Ecto neural progenitor cell (in vitro differentiated cells): ENCODE measurements around the gene SPIRE2.

Experiments
- DNase-seq: peaks from one replicate; pipeline ENCODE4 v3.0.0-alpha.2; 2018; ENCODE audit warnings: low spot score

The SPIRE2 gene

GRCh38 chr16:89915303-89916232 lies 87.3 kb downstream of the SPIRE2 start:
- DNase-seq = no peak

- DNase-seq = peak; percentile 77
Observed at GRCh38 chr16:89917773-89918452, 89.6 kb downstream of the SPIRE2 start.

GRCh38 chr16:89918453-89919347 lies 90.4 kb downstream of the SPIRE2 start, which contains the start of gene MC1R:
TSS of gene MC1R (plus strand) at chr16:89918862. CDS start at chr16:89919259, 397 bp downstream.
- DNase-seq = peak; percentile 71

DNA sequence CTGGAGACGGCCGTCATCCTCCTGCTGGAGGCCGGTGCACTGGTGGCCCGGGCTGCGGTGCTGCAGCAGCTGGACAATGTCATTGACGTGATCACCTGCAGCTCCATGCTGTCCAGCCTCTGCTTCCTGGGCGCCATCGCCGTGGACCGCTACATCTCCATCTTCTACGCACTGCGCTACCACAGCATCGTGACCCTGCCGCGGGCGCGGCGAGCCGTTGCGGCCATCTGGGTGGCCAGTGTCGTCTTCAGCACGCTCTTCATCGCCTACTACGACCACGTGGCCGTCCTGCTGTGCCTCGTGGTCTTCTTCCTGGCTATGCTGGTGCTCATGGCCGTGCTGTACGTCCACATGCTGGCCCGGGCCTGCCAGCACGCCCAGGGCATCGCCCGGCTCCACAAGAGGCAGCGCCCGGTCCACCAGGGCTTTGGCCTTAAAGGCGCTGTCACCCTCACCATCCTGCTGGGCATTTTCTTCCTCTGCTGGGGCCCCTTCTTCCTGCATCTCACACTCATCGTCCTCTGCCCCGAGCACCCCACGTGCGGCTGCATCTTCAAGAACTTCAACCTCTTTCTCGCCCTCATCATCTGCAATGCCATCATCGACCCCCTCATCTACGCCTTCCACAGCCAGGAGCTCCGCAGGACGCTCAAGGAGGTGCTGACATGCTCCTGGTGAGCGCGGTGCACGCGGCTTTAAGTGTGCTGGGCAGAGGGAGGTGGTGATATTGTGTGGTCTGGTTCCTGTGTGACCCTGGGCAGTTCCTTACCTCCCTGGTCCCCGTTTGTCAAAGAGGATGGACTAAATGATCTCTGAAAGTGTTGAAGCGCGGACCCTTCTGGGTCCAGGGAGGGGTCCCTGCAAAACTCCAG lies 91.5 kb downstream of the SPIRE2 start:
- no peak for DNase-seq

GRCh38 chr16:89920723-89921122 lies 92.4 kb downstream of the SPIRE2 start:
- DNase-seq = no peak
